Fibroblast of pulmonary artery (primary cell): ENCODE results near the gene HIVEP3.
A peak's percentile ranks its signal among the peaks of the same experiment; 100 is the strongest.

Experiments
- DNase-seq: peaks from one replicate; pipeline ENCODE4 v3.0.0-alpha.2; 2010; ENCODE audit warnings: low read depth
- H3K4me3 ChIP-seq: replicated peaks from 2 replicates; pipeline ENCODE4 v1.5.1; 2011; ENCODE audit warnings: low read depth, mild to moderate bottlenecking, control low read depth, low read length, moderate library complexity
- CTCF ChIP-seq: IDR thresholded peaks from 2 replicates; pipeline ENCODE4 v1.5.1; 2011; ENCODE audit warnings: mild to moderate bottlenecking, control low read depth, low read length, inconsistent platforms; ENCODE audit errors: missing control alignments

The HIVEP3 gene

GRCh38 chr1:41751804-41752513 lies 166.8 kb downstream of the HIVEP3 start:
- no peak for TF ChIP-seq CTCF
- no peak overlapping the region for H3K4me3 ChIP-seq
- peak; percentile 74 for DNase-seq

- no peak for TF ChIP-seq CTCF
- no peak overlapping the region for H3K4me3 ChIP-seq
- DNase-seq = no peak
Measured at GRCh38 chr1:41749991-41750745, 168.6 kb downstream of the HIVEP3 start.

GRCh38 chr1:41745022-41745421 lies 173.7 kb downstream of the HIVEP3 start:
- no peak for TF ChIP-seq CTCF
- DNase-seq = no peak
- no peak overlapping the region for H3K4me3 ChIP-seq

- no peak overlapping the region for H3K4me3 ChIP-seq
- DNase-seq = no peak
- no peak for TF ChIP-seq CTCF
Measured at GRCh38 chr1:41743366-41743765, 175.4 kb downstream of the HIVEP3 start.

- peak; percentile 47 for DNase-seq
- no peak for TF ChIP-seq CTCF
- H3K4me3 ChIP-seq = no peak overlapping the region
Measured at GRCh38 chr1:41742219-41742618, 176.5 kb downstream of the HIVEP3 start.

GRCh38 chr1:41741244-41741643 lies 177.5 kb downstream of the HIVEP3 start:
- no peak overlapping the region for H3K4me3 ChIP-seq
- TF ChIP-seq CTCF = no peak
- no peak for DNase-seq
